ENCODE measurements around the gene CENPA.
A peak's percentile ranks its signal among the peaks of the same experiment; 100 is the strongest.
"Not testable (repeated sequence)": the region's sequence is repeated elsewhere in the genome, so short reads cannot be mapped to it uniquely, and the experiment has no call there.

CENPA gene

GRCh38 chr2:26795135-26795534 is 9.3 kb downstream of the CENPA start:
- DNase-seq, result not testable (repeated sequence)

GRCh38 chr2:26801328-26801727 is 15.5 kb downstream of the CENPA start:
- no peak for DNase-seq

GRCh38 chr2:26801796-26802195 is 15.9 kb downstream of the CENPA start:
- DNase-seq, result no peak

DNA sequence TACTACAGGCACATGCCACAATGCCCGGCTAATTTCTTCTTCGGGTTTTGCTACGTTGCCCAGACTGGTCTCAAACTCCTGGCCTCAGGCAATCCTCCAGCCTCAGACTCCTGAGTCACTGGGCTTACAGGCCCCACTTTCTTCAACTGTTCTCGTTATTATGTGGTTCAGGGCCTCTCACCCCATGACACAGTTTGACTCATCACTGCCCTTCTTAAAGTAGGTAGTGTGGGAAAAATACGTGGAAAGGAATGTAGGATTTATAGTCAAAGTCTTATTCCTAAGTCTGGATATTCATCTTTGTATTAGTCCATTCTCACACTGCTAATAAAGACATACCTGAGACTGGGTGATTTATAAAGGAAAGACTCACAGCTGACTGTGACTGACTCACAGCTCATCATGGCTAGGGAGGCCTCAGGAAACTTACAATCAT is 19.4 kb downstream of the CENPA start:
- DNase-seq, result no peak

- DNase-seq, result no peak
Measured at GRCh38 chr2:26807788-26808460, 22.1 kb downstream of the CENPA start.

- no peak for DNase-seq
Measured at GRCh38 chr2:26809211-26809610, 23.4 kb downstream of the CENPA start.

DNA sequence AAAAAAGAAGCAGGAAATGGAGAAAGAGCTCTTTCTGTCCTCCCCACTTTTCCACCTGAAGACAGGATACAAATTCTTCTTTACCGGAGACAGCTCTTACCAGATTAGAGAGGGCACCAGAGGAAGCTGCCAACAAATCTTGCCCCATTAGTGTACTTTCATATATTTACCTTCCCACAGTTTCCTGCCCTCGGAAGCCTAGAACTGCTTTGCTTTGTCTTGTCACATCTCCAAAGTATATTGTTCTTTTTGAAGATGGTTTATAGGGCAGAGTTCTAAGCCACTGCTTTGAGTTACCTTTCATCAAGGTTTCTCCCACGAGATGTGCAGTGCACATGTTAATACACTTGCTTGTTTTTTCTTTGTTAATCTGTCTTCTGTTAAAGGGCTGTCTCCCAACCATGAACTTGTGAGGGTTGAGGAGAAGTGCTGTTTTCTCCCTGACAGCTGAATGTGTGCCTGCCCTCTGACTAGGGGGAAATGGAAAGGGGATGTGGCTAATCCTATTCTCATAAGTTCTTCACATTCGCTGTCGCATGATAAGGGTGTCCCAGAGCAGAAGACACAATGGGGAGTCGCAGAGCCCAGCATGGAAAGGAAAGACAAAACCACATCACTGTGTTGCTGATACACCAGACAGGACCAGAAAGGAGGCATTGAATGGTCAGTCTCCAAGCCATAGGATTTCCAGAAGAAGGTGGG is 24.2 kb downstream of the CENPA start:
- DNase-seq, result no peak

- no peak for DNase-seq
Measured at GRCh38 chr2:26811261-26811660, 25.4 kb downstream of the CENPA start.

- no peak for DNase-seq
Measured at GRCh38 chr2:26811791-26812694, 26.2 kb downstream of the CENPA start.

- no peak for DNase-seq
Measured at GRCh38 chr2:26812731-26813130, 26.9 kb downstream of the CENPA start.

- DNase-seq, result not testable (repeated sequence)
Measured at GRCh38 chr2:26814072-26814765, 28.4 kb downstream of the CENPA start.

- DNase-seq, result peak; percentile 66
Measured at GRCh38 chr2:26816893-26817292, 31.0 kb downstream of the CENPA start.

GRCh38 chr2:26818255-26818654 is 32.4 kb downstream of the CENPA start:
- DNase-seq, result no peak

DNA sequence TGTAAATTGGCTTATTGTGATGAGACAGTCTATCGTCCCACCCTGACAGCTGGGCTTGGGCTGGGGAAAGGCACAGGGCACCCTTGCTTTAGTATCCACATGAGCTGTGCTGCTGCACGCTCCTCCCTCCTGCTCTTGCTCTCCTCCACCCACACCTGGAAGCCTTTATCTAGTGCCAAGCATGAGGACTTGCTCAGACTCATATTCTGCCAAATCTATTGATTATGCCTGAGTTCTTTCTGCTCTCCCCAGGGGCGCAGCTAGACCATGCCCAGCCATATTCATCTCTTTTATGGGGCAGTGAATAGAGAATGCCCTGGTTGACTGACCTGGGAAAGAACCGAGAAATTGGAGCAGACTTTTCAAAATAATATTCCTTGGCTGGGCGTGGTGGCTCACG is 33.1 kb downstream of the CENPA start:
- no peak for DNase-seq

DNA sequence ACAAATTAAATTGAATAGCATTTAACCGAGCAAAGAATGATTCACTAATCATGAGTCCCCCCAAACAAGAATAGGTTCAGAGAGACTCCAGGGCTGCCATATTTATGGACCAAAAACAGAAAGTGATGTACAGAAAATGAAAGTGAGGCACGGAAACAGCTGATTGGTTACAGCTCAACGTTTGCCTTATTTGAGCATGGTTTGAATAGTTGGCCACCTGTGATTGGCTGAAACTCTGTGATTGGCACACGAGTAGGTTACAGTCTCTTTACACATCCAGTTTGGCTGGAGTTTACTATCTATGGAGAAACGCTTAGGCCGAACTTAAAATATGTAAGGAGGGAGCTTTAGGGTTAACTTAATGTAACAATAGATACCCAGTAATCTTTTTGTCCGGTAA is 35.1 kb downstream of the CENPA start:
- DNase-seq, result no peak

DNA sequence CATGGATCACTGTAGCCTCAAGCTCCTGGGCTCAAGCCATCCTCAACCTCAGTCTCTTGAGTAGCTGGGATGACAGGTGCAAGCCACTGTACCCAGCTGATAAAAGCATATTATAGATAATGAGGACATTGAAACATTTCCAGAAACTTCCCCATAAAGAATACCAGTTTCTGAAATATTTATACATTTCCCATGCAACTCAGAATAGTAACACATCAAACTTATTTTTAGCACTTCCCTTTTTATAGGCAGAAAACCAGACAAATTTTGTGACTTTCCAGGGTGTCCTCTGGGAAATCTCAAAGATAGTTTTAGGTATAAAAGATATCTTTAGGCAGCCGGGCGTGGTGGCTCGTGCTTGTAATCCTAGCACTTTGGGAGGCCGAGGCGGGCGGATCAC is 37.0 kb downstream of the CENPA start:
- DNase-seq, result no peak

GRCh38 chr2:26838121-26838906 is 52.5 kb downstream of the CENPA start:
- no peak for DNase-seq

GRCh38 chr2:26840937-26841610 is 55.2 kb downstream of the CENPA start:
- DNase-seq, result peak; percentile 18

DNA sequence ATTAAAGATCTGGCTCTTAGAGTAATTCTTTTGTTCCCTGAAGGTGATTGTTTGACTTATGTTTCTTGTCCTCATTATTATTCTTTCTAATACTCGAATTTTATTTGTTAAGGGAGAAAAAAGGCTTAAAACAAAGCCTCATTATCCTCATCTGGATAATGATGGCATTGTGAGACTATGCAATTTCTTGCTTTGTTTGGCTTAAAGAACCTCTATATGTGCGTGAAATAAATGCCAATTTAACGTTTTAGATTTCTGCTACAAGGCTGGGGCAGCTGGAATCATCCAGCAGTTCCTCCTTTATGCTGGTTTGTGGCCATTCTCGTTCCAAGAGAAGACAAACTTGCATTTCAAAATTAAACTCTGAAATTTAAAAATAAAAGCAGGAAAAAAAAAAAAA is 57.2 kb downstream of the CENPA start:
- no peak for DNase-seq
